Measurements from ENCODE around the gene SHISA2.

Gene SHISA2

DNA sequence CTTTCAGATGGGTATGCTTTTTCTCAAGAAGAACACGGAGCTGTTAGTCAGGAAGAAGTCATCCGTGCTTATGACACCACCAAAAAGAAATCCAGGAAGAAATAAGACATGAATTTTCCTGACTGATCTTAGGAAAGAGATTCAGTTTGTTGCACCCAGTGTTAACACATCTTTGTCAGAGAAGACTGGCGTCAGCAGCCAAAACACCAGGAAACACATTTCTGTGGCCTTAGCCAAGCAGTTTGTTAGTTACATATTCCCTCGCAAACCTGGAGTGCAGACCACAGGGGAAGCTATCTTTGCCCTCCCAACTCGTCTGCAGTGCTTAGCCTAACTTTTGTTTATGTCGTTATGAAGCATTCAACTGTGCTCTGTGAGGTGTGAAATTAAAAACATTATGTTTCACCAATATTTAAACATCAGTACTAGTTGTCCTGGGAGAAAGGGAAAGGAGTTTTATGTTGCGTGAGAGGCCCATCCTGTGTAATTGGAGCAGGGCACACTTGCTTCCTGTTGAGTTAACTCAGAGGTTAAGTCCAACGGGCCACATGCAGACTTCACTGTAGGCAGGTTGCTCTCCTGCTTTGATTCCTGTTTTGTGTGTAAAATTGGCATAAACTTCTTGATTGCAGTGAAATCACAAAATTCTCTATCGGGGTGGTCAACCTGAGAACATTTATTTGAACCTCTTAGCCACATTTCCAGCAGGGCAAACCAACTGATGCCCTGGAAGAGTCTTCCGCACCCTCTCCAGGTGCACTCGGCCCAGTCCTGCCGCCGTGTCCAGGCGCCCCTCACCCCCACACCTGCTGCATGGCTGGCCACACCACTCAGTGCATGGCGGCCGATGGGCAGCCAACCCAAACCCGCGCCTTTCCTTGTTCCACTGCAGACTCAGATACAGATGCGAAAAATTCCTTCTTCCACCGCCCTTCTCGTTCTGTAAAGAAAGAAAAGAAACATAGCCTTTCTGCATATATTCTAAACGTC lies 31.6 kb downstream of the SHISA2 start:
- no peak for DNase-seq (ENCODE audit: extremely low spot score, insufficient read length, low read depth)

DNA sequence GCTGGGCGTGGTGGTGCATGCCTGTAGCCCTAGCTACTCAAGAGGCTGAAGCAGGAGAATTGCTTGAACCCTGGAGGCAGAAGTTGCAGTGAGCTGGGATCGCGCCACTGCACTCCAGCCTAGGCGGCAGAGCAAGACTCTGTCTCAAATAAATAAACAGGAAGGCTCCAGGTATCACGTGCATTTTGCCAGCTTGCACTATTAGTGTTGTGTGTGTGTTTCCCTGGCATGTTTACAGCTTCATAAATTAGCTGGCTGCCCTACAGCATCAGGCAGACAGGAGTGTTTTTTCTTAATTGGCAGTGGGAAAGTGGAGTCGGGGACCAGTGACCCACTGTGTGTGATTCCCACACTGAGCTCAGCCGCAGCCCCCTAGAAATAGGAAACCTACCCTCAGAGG lies 32.6 kb downstream of the SHISA2 start:
- no peak for DNase-seq (ENCODE audit: extremely low spot score, insufficient read length, low read depth)
- no peak for FAIRE-seq

More for the DNA sequence above, 31.6 kb downstream of the SHISA2 start:
- no peak for FAIRE-seq

DNA sequence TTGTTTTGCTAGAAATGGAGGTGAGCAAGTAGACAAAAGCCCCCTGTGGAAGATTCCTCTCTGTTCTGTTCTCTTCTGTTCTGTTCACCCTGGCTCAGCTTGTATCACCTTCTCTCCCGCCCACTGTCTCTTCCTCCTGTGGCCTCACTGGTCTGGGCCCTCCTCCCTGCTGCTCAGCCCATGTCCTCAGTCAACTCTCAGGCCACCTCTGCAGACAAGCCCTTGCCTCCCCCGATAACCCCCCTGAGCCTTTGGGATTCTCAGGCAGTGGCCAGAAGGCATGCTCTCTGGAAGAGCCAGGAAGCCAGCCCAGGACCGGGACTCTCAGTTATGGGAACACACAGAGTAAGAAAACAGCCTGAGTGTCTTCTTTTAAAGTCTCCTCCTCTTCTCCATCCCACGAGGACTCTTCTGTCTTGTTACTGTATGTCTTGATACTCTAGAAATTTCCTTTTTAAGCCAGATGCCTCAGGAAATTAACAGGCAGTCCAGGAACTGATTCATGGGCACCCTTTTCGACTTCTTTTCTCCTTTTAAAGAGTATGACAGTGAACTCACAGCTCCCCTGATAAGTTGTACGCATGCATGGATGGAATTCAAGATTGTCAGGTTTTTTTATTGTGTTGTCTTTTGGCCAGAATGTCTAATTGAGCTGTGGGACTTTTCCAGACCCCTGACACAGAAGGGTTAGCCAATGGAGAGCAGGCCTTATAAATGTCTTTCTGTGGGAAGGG lies 33.7 kb downstream of the SHISA2 start:
- FAIRE-seq (no peak), DNase-seq (ENCODE audit: extremely low spot score, insufficient read length, low read depth) (no peak)

DNA sequence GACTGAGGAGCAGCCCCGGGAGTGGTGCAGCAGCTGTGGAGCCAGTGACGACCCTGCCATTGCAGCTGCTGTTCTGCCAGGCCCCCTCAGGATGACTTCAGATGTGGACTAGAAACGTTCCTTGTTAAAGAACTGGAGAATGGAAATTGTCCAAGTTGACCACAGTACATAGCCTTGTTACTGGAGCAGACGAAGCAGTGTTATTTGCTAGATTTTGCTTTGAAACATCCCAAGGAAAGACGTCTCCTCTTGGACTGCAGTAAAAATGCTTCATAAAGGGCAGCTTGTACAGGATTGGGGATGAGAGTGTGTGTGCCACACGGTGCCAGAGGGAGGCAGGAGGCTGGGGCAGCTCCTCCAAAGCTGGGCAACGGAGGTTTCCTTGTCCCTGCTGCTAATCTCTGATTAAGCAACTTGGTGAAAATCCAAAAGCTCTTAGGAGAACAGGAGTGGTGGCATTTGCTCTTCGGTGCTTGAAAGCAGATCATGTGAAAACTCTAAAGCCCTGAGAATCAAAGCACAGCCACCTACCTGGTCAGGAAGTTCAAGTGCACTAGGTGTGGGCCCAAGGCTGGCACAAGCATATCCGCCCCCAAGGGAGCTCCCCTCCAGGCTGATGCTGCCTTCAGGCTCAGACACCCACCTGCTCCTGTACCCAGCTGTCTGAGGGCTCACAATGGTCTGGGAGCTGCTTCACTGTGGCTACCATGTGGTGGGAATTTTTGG lies 34.5 kb downstream of the SHISA2 start:
- DNase-seq (ENCODE audit: extremely low spot score, insufficient read length, low read depth) (no peak), FAIRE-seq (no peak)

DNA sequence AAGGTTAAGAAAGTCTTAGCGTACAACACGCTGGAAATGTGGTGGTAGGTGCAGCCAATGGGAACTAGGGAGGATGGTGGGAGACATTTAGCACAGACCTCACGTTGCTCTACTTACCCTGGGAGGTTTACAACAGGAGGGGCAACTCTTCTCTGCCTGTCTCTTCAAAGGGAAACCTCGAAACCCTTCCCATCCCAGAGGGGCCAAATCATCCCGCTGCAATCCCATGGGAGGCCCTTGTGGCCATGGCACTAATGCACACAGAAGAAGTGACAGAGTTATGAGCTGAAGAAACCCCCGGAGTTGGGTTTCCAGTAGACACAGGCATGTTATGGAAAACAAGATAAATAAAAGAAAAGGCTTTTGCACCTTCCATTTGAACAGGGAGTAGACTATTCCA lies 35.6 kb downstream of the SHISA2 start:
- DNase-seq (ENCODE audit: extremely low spot score, insufficient read length, low read depth) (no peak), FAIRE-seq (no peak)

DNA sequence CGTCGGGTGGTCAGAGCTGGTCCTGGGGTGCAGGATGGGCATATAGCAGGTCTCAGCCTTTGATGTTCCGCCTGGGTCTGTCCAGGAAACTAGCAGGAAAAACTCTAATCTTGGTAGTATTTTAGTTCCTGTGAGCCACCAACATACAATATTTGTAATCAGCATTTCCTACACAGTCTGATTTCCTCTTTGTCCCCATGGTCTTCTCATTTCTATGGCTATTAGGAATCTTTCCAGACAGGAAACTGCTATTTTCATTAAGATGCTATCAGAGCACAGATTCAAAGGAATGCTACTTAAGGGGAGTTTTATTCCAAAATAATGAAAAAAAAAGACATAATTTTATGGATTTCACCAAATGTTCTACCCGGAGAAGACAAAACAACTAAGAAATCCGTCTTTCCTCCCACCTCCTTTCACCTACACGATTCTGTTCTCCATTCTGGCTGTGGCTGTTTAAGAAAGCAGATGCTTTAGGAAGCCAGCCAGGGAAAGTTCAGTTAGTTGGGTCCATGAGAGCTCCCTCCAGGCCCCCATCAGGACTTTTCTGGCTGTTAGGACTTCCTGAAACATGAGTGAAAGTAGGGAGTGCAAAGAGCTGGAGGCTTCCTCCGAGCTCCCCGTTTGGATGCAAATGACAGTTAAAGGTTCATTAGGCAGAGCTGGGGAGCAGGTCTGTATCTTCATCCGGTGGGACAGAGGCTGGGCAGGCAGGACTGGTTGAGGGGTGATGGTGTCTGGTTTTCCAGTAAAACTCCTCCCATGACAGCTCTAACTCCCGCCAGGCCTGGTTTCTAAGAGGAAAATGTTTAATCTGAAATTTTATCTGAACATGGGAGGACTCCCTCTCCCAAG lies 36.3 kb downstream of the SHISA2 start:
- no peak for DNase-seq (ENCODE audit: extremely low spot score, insufficient read length, low read depth)
- FAIRE-seq = no peak

DNA sequence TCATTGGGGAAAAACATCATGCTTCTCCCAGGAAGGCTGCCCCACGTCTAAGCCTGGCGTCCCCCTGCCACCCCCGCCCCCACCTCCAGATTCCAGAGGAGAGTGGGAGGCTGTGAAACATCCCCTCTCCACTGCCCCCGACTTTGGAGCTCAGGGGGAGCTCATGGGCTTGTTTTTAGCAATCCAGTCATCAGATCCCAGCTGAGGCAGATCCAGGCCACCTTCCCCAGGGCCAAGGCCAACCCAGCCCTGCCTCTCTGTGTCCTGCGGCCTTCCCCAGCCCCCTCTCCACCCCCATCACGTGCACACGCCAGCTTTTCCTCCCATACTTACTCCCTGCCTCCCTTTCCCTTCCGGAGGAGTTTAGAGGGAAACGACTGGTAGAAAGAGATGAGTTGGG lies 38.8 kb downstream of the SHISA2 start:
- FAIRE-seq = no peak
- DNase-seq (ENCODE audit: extremely low spot score, insufficient read length, low read depth) = no peak

DNA sequence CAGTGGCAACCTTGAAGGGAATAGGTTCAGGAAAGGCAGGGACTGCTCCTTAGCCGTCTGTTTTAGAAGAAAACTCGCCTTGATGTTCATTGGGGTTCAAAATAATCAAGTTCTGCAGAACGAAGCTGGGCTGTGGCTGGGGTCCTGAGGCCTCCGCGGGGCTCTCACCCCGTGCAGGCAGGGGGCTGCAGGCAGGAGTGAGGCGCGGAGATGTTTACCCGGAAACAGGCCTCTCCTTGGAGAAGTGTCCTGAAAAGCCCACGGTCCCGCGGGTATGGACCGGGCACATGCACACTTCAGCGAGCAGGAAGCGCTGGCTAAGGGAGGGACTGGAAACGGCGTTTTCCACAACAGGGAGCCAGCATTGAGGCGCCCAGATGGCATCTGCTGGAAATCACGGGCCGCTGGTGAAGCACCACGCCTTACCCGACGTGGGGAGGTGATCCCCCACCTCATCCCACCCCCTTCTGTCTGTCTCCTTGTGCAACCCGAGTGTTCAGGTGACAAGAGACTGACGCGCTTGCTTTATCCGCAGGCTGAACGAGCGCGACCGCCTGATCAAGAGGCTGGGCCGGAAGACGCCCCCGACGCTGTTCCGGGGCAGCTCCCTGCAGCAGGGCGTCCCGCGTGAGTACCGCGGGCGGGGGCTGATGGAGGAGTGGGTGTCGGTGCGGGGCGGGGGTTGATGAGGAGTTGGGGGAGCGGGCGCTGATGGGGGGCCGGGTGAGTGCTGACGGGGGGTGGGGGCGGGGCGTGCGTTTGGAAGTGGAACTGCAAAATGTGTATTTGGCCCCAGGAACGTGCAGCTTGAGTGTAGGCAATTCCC lies 39.6 kb downstream of the SHISA2 start:
- FAIRE-seq (no peak), DNase-seq (ENCODE audit: extremely low spot score, insufficient read length, low read depth) (no peak)

DNA sequence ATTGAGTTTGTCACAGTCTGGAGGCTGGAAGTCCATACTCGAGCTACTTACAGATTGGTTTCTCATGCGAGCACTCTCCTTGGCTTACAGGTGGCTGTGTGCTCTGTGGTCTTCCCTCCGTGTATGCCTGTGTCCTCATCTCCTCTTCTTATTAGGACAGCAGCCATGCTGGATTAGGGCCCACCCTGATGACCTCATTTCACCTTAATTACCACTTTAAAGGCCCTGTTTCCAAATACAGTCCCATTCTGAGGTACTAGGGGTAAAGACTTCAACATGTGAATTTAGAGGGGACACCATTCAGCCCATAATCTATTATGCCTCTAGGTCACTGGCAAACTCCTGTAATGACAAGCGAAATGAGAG lies 40.6 kb downstream of the SHISA2 start:
- FAIRE-seq = no peak
- DNase-seq (ENCODE audit: extremely low spot score, insufficient read length, low read depth) = no peak

DNA sequence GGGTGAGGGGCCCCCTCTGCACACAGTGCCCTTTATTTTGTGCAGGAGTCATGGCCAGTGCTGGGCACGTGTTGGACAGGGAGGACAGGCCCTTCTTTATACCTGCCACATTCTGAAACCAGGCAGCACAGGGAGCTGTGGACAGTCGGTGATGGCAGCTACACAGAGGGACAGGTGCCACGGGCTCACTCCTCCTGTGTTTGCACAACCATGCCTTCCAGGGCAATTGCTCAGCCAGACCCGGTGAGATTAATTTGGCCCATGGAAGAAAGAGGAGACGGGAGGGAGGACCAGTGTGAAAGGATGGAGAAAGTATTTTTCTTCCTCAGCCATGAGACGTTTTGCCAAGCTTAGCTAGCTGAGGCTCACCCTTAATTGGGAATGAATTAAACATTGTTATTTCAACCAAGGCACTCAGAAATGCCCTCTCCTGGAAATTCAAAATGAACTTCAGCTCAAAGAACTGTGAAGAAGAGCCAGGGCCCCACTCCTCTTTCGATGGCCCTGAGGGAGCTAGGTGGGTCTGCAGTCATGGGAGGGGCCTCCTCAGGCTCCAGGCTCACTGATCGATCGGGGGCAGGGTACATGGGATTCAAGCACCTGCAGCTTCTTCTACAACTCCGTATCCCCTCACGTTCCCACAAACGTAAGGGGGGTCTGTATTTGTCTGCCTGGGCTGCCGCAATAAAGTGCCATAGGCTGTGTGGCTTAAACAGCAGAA lies 41.2 kb downstream of the SHISA2 start:
- FAIRE-seq (no peak), DNase-seq (ENCODE audit: extremely low spot score, insufficient read length, low read depth) (no peak)

DNA sequence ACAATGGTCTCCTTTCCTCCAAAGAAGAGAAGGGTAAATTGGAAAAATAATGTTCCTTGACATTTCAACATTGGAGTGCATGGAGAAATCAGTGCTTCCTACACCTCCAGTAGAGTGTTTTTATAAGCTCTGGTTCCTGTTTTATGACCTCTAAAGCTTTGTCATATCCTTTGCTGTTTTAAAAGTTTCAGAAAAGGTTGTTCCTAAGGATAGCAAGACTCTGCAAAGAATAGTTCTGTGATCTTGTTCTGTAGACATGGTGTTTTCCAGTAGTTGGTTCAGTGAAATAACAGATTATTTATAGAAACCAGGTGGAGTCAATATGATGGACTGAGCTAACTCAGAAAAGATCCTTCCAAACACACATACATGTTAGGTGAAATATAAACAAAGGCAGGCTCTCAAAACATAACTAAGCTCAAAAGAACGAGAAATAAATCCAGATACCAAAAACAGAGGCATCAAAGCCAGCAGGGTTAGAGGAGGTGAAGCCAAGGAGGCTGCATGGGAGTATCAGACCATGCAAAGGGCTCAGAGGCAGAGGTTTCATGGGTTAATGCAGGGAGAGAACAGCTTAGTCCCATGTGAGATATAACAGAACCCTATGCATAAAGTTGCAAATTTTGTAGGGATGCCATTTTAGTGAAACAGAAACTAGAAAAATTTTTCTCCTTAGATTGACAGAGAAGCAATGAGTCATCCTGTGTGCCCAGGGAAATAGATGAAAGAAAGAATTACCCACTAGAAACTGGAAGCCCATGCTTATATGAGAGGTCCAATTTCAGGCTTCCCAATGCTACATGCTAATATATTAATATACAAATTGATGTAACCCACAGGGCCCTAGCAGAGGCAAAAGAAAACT lies 44.3 kb downstream of the SHISA2 start:
- FAIRE-seq = no peak
- DNase-seq (ENCODE audit: extremely low spot score, insufficient read length, low read depth) = no peak
